Caco-2 (cell line): ENCODE measurements around the gene AP4E1. TPM values are rescaled to one million over a fixed set of nuclear protein-coding genes. Genes with fewer than 3 reads are reported as not detected.

ENCODE experiments used
- BruUV-seq: library from RNA; stranded (reverse); fragments of 400-500 nt; replicated peaks from 2 replicates; lab custom pipeline; 2021; lab: Mats Ljungman, UMichigan
- CTCF ChIA-PET: fragments of 300-600 bp; sonication (Branson Sonifier 250); formaldehyde crosslinking; loops from one replicate; lab custom pipeline; 2022; ENCODE audit warnings: antibody characterized with exemption; lab: Charles Lee
- POLR2A ChIA-PET: fragments of 300-600 bp; sonication (Branson Sonifier 250); formaldehyde crosslinking; loops from one replicate; lab custom pipeline; 2022; ENCODE audit warnings: antibody characterized with exemption; lab: Charles Lee
- DNase-seq, 2 experiments: peaks; one replicate each; pipeline versions ENCODE4 v3.0.0 to v3.0.0-alpha.2; 2020 to 2022
- H3K27me3 ChIP-seq: replicated peaks from 2 replicates; pipeline ENCODE4 v1.6.0; 2011; ENCODE audit warnings: low read length; ENCODE audit not compliant: control insufficient read depth, insufficient read depth
- H3K36me3 ChIP-seq: 2 replicates; pipeline ENCODE4 v1.5.1; 2011; ENCODE audit warnings: low read length; ENCODE audit not compliant: control insufficient read depth, insufficient read depth
- H3K4me1 ChIP-seq: fragments of 250-450 bp; sonication (Bioruptor Pico); 2 replicates; pipeline ENCODE4 v1.5.1; 2020; ENCODE audit warnings: mild to moderate bottlenecking
- H3K4me3 ChIP-seq: 2 replicates; pipeline ENCODE4 v1.5.1; 2011; ENCODE audit warnings: low read depth, mild to moderate bottlenecking, control low read depth, low read length
- H3K9me3 ChIP-seq: fragments of 250-450 bp; sonication (Bioruptor Pico); 2 replicates; pipeline ENCODE4 v1.5.1; 2020; ENCODE audit warnings: mild to moderate bottlenecking, moderate library complexity
- H3K27ac Mint-ChIP-seq: one replicate; pipeline ENCODE4 v1.8.0; 2022; ENCODE audit warnings: mixed read lengths; ENCODE audit not compliant: unreplicated experiment
- H3K27me3 Mint-ChIP-seq: one replicate; pipeline ENCODE4 v1.8.0; 2022; ENCODE audit warnings: mixed read lengths; ENCODE audit not compliant: insufficient read depth, unreplicated experiment
- H3K36me3 Mint-ChIP-seq: one replicate; pipeline ENCODE4 v1.8.0; 2022; ENCODE audit warnings: mild to moderate bottlenecking, mixed read lengths; ENCODE audit not compliant: insufficient read depth, unreplicated experiment
- H3K4me1 Mint-ChIP-seq: one replicate; pipeline ENCODE4 v1.8.0; 2022; ENCODE audit warnings: low read depth, mixed read lengths; ENCODE audit not compliant: unreplicated experiment
- H3K4me3 Mint-ChIP-seq: one replicate; pipeline ENCODE4 v1.8.0; 2022; ENCODE audit warnings: mild to moderate bottlenecking, moderate library complexity, mixed read lengths; ENCODE audit not compliant: unreplicated experiment
- H3K9me3 Mint-ChIP-seq: one replicate; pipeline ENCODE4 v1.8.0; 2022; ENCODE audit warnings: mixed read lengths; ENCODE audit not compliant: unreplicated experiment
- CTCF ChIP-seq, 2 experiments: fragments of 200-600 bp in 1 of 2; IDR thresholded peaks; 1 replicate in 1 of 2; 2 replicates in 1 of 2; pipeline versions ENCODE4 v1.5.1 to v1.8.0; 2011 to 2022; ENCODE audit warnings: antibody characterized with exemption in 1 of 2, control low read depth in 1 of 2, inconsistent platforms in 1 of 2, low read depth in 1 of 2, low read length in 1 of 2, mild to moderate bottlenecking in 1 of 2, moderate library complexity in 1 of 2; ENCODE audit not compliant: insufficient read depth in 1 of 2, severe bottlenecking in 1 of 2, unreplicated experiment in 1 of 2
- intact Hi-C: fragments of 100-400 bp; cut with micrococcal nuclease; formaldehyde crosslinking; loops from one replicate; pipeline ENCODE4 v1.10.0; 2022; ENCODE audit not compliant: unreplicated experiment
- total RNA-seq: library from RNA; stranded (reverse); gene quantifications from 2 replicates; pipeline ENCODE4 v1.2.3, GENCODE V29; 2022

Gene AP4E1
- total RNA-seq, 1 experiment from 2014 or later = 15.9 TPM

GRCh38 chr15:50904211-50904610, 4.3 kb upstream of the AP4E1 start:
- DNase-seq = no peak
- ChIA-PET CTCF (no interaction called here), POLR2A (no interaction called here)
- H3K9me3 Mint-ChIP-seq = no peaks in the 10 kb centered on the region
- no peaks in the 10 kb centered on the region for H3K9me3 ChIP-seq
- H3K27me3 Mint-ChIP-seq = no peaks in the 10 kb centered on the region
- no TSS peak for BruUV-seq
- H3K4me1 Mint-ChIP-seq = peaks cover 6% of the 10 kb centered on the region
- H3K4me3 Mint-ChIP-seq = no peak overlapping the region
- no peaks in the 10 kb centered on the region for H3K36me3 ChIP-seq
- H3K4me3 ChIP-seq = no peak overlapping the region
- no peak for TF ChIP-seq CTCF (IDR thresholded peaks at IDR 0.05; ENCODE audit: insufficient read depth in 1 of 2, low read depth in 1 of 2, low read length in 1 of 2, severe bottlenecking in 1 of 2, unreplicated experiment in 1 of 2)
- H3K4me1 ChIP-seq = no peaks in the 10 kb centered on the region
- H3K36me3 Mint-ChIP-seq = peaks cover 5% of the 10 kb centered on the region
- H3K27me3 ChIP-seq = no peaks in the 10 kb centered on the region
- intact Hi-C loops = loop anchor here (10.0 kb wide), 2 partner anchors 359 to 479 kb away; partner anchors contain the start of genes USP50 and USP8
- no peak overlapping the region for H3K27ac Mint-ChIP-seq

GRCh38 chr15:50905055-50905454, 3.4 kb upstream of the AP4E1 start:
- Mint-ChIP-seq H3K9me3 (no peaks in the 10 kb centered on the region), H3K4me3 (no peak overlapping the region), H3K36me3 (peaks cover 10% of the 10 kb centered on the region), H3K27ac (no peak overlapping the region), H3K4me1 (peaks cover 6% of the 10 kb centered on the region), H3K27me3 (no peaks in the 10 kb centered on the region)
- Histone ChIP-seq H3K27me3 (no peaks in the 10 kb centered on the region), H3K36me3 (no peaks in the 10 kb centered on the region), H3K9me3 (no peaks in the 10 kb centered on the region), H3K4me1 (peaks cover 4% of the 10 kb centered on the region), H3K4me3 (no peak overlapping the region)
- ChIA-PET CTCF (no interaction called here), POLR2A (no interaction called here)
- no TSS peak for BruUV-seq
- intact Hi-C loops = loop anchor here (10.0 kb wide), 2 partner anchors 360 to 480 kb away; partner anchors contain the start of genes USP50 and USP8
- TF ChIP-seq CTCF (IDR thresholded peaks at IDR 0.05; ENCODE audit: insufficient read depth in 1 of 2, low read depth in 1 of 2, low read length in 1 of 2, severe bottlenecking in 1 of 2, unreplicated experiment in 1 of 2) = no peak
- DNase-seq = no peak

GRCh38 chr15:50906954-50907600, 1.4 kb upstream of the AP4E1 start:
- no TSS peak for BruUV-seq
- ChIA-PET CTCF (interaction anchor here (1.0 kb wide), 1 partner anchor 34 kb away, joined by 3 read pairs; no protein-coding TSS in a partner anchor), POLR2A (interaction anchor here (1.5 kb wide), 1 partner anchor 552 kb away, joined by 3 read pairs; the partner anchor contains the start of gene GABPB1)
- Histone ChIP-seq H3K4me3 (peak overlapping the region; percentile 73), H3K36me3 (no peaks in the 10 kb centered on the region), H3K9me3 (no peaks in the 10 kb centered on the region), H3K27me3 (no peaks in the 10 kb centered on the region), H3K4me1 (peaks cover 25% of the 10 kb centered on the region)
- Mint-ChIP-seq H3K4me3 (peak overlapping the region; percentile 83), H3K36me3 (peaks cover 15% of the 10 kb centered on the region), H3K27ac (peak overlapping the region; percentile 81), H3K4me1 (peaks cover 6% of the 10 kb centered on the region), H3K9me3 (no peaks in the 10 kb centered on the region), H3K27me3 (no peaks in the 10 kb centered on the region)
- intact Hi-C loops = loop anchor here (1.0 to 10.0 kb wide), 3 partner anchors 21 to 482 kb away; partner anchors contain the start of genes USP50 and USP8
- DNase-seq = peak; percentile 30 to 39
- no peak for TF ChIP-seq CTCF (IDR thresholded peaks at IDR 0.05; ENCODE audit: insufficient read depth in 1 of 2, low read depth in 1 of 2, low read length in 1 of 2, severe bottlenecking in 1 of 2, unreplicated experiment in 1 of 2)
